Adipocyte (in vitro differentiated cells): ENCODE measurements around the gene RWDD1.
A peak's percentile ranks its signal among the peaks of the same experiment; 100 is the strongest.

Experiments used
- DNase-seq: peaks from one replicate; pipeline ENCODE4 v3.0.0-alpha.2; 2015; ENCODE audit warnings: low read depth
- H3K27me3 ChIP-seq: replicated peaks from 2 replicates; pipeline ENCODE4 v1.7.0; 2013; ENCODE audit warnings: mild to moderate bottlenecking, low read length, moderate library complexity; ENCODE audit not compliant: control insufficient read depth, insufficient read depth
- H3K36me3 ChIP-seq: 2 replicates; pipeline ENCODE4 v1.7.0; 2013; ENCODE audit warnings: low read length, mild to moderate bottlenecking, moderate library complexity; ENCODE audit not compliant: control insufficient read depth, insufficient read depth, severe bottlenecking
- H3K4me1 ChIP-seq: 2 replicates; pipeline ENCODE4 v1.7.0; 2013; ENCODE audit warnings: mild to moderate bottlenecking, low read length, moderate library complexity; ENCODE audit not compliant: control insufficient read depth, insufficient read depth
- H3K4me3 ChIP-seq: 2 replicates; pipeline ENCODE4 v1.7.0; 2013; ENCODE audit warnings: mild to moderate bottlenecking, low read length, moderate library complexity
- H3K9ac ChIP-seq: 2 replicates; pipeline ENCODE4 v1.7.0; 2013; ENCODE audit warnings: mild to moderate bottlenecking, low read length, moderate library complexity
- H3K9me3 ChIP-seq: 2 replicates; pipeline ENCODE4 v1.7.0; 2013; ENCODE audit warnings: mild to moderate bottlenecking, low read length, moderate library complexity; ENCODE audit not compliant: control insufficient read depth

Gene RWDD1

GRCh38 chr6:116570856-116571682, at the start of gene RWDD1:
Gene RWDD1, plus strand, starts transcription at chr6:116571504. Its CDS starts 79 bp downstream, at chr6:116571583.
- H3K9ac ChIP-seq, result peak within 1 kb of the TSS; percentile 97
- no peaks in the 10 kb centered on the region for H3K9me3 ChIP-seq
- peaks cover 13% of the 10 kb centered on the region for H3K36me3 ChIP-seq
- peak; percentile 100 for DNase-seq
- H3K27me3 ChIP-seq, result no peaks in the 10 kb centered on the region
- H3K4me1 ChIP-seq, result peaks cover 25% of the 10 kb centered on the region
- H3K4me3 ChIP-seq, result peak within 1 kb of the TSS; percentile 98

- Histone ChIP-seq H3K4me1 (peaks cover 13% of the 10 kb centered on the region), H3K27me3 (no peaks in the 10 kb centered on the region), H3K9ac (no peak overlapping the region), H3K36me3 (no peaks in the 10 kb centered on the region), H3K9me3 (no peaks in the 10 kb centered on the region), H3K4me3 (no peak overlapping the region)
- DNase-seq, result no peak
These were observed 48.4 kb upstream of the RWDD1 start for GRCh38 chr6:116522896-116523295.

- Histone ChIP-seq H3K4me3 (no peak overlapping the region), H3K4me1 (peaks cover 16% of the 10 kb centered on the region), H3K36me3 (no peaks in the 10 kb centered on the region), H3K27me3 (no peaks in the 10 kb centered on the region), H3K9ac (no peak overlapping the region), H3K9me3 (no peaks in the 10 kb centered on the region)
- no peak for DNase-seq
These were observed 47.1 kb upstream of the RWDD1 start for GRCh38 chr6:116524236-116524635.

GRCh38 chr6:116528133-116528532, 43.2 kb upstream of the RWDD1 start:
- H3K4me1 ChIP-seq, result peaks cover 16% of the 10 kb centered on the region
- H3K9me3 ChIP-seq, result no peaks in the 10 kb centered on the region
- H3K27me3 ChIP-seq, result no peaks in the 10 kb centered on the region
- no peak for DNase-seq
- H3K36me3 ChIP-seq, result no peaks in the 10 kb centered on the region
- H3K9ac ChIP-seq, result no peak overlapping the region
- no peak overlapping the region for H3K4me3 ChIP-seq

- H3K4me1 ChIP-seq, result peaks cover 18% of the 10 kb centered on the region
- no peaks in the 10 kb centered on the region for H3K9me3 ChIP-seq
- no peak overlapping the region for H3K9ac ChIP-seq
- no peak overlapping the region for H3K4me3 ChIP-seq
- no peaks in the 10 kb centered on the region for H3K36me3 ChIP-seq
- DNase-seq, result peak; percentile 10
- no peaks in the 10 kb centered on the region for H3K27me3 ChIP-seq
These were observed 42.5 kb upstream of the RWDD1 start for GRCh38 chr6:116528780-116529179.

GRCh38 chr6:116529466-116530290, 41.6 kb upstream of the RWDD1 start:
- DNase-seq, result peak; percentile 54
- peaks cover 21% of the 10 kb centered on the region for H3K4me1 ChIP-seq
- no peaks in the 10 kb centered on the region for H3K36me3 ChIP-seq
- H3K27me3 ChIP-seq, result no peaks in the 10 kb centered on the region
- H3K9me3 ChIP-seq, result no peaks in the 10 kb centered on the region
- H3K9ac ChIP-seq, result no peak overlapping the region
- H3K4me3 ChIP-seq, result no peak overlapping the region

- DNase-seq, result peak; percentile 43
These were observed 40.9 kb upstream of the RWDD1 start for GRCh38 chr6:116530436-116530835.

GRCh38 chr6:116531675-116532570, 39.4 kb upstream of the RWDD1 start:
- DNase-seq, result peak; percentile 90
- Histone ChIP-seq H3K4me1 (peaks cover 9% of the 10 kb centered on the region), H3K9ac (no peak overlapping the region), H3K27me3 (no peaks in the 10 kb centered on the region), H3K9me3 (no peaks in the 10 kb centered on the region), H3K36me3 (no peaks in the 10 kb centered on the region), H3K4me3 (no peak overlapping the region)

More at GRCh38 chr6:116530436-116530835, 40.9 kb upstream of the RWDD1 start:
- Histone ChIP-seq H3K9me3 (no peaks in the 10 kb centered on the region), H3K4me1 (peaks cover 17% of the 10 kb centered on the region), H3K9ac (no peak overlapping the region), H3K4me3 (no peak overlapping the region), H3K27me3 (no peaks in the 10 kb centered on the region), H3K36me3 (no peaks in the 10 kb centered on the region)

- no peaks in the 10 kb centered on the region for H3K27me3 ChIP-seq
- no peaks in the 10 kb centered on the region for H3K36me3 ChIP-seq
- no peak for DNase-seq
- H3K9ac ChIP-seq, result no peak overlapping the region
- H3K9me3 ChIP-seq, result no peaks in the 10 kb centered on the region
- H3K4me3 ChIP-seq, result no peak overlapping the region
- H3K4me1 ChIP-seq, result peaks cover 9% of the 10 kb centered on the region
These were observed 37.9 kb upstream of the RWDD1 start for GRCh38 chr6:116533233-116533957.

GRCh38 chr6:116535109-116535508, 36.2 kb upstream of the RWDD1 start:
- Histone ChIP-seq H3K27me3 (no peaks in the 10 kb centered on the region), H3K9me3 (no peaks in the 10 kb centered on the region), H3K9ac (no peak overlapping the region), H3K4me1 (peaks cover 5% of the 10 kb centered on the region), H3K36me3 (no peaks in the 10 kb centered on the region), H3K4me3 (no peak overlapping the region)
- DNase-seq, result no peak
